HG03139 (cell line): ENCODE data around the gene MARK2.
"Not testable (repeated sequence)": the region's sequence is repeated elsewhere in the genome, so short reads cannot be mapped to it uniquely, and the experiment has no call there.

Source experiments
- ATAC-seq: cut with Tn5 transposase; IDR thresholded peaks from one replicate; pipeline ENCODE4 v1.9.1; 2021; ENCODE audit not compliant: unreplicated experiment

The MARK2 gene

DNA sequence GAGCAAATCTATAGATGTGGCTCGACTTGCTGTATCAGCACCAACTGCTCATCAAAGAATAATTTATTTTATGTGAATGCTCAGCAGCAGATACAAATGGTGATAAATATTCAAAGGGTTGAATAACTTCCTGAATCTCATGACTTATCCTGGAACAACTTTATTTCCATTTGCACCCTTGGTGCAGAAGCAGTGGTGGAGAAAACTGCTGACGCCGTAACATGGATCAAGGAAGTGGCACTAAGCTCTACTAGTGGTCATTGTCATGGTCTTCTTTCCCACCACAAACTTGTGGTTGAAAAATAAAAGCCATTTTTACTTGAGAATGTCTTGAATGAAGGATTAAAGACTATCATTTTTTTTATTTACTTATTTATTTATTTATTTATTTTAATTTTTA is 14.6 kb downstream of the MARK2 start:
- ATAC-seq = no peak

GRCh38 chr11:63854696-63855095 is 15.8 kb downstream of the MARK2 start:
- ATAC-seq = no peak

DNA sequence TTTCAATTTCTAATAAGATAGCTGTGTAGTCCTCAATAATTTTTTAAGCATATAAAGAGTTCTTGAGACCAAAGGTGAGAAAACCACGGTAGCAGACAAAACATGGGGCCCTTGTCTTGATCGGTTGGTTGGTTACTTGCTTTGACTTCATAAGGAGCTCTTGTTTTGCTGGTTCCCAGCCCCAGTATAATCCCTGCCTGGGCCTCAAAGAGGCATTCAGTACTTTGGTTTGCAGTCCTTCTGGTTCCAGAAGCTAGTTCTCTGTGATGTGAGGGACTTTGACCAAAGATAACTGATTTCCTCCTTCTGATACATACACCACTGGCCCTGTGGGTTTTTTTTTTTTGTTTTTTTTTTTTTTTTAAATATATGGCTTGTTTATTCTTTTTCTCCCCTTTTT is 17.1 kb downstream of the MARK2 start:
- ATAC-seq = no peak

DNA sequence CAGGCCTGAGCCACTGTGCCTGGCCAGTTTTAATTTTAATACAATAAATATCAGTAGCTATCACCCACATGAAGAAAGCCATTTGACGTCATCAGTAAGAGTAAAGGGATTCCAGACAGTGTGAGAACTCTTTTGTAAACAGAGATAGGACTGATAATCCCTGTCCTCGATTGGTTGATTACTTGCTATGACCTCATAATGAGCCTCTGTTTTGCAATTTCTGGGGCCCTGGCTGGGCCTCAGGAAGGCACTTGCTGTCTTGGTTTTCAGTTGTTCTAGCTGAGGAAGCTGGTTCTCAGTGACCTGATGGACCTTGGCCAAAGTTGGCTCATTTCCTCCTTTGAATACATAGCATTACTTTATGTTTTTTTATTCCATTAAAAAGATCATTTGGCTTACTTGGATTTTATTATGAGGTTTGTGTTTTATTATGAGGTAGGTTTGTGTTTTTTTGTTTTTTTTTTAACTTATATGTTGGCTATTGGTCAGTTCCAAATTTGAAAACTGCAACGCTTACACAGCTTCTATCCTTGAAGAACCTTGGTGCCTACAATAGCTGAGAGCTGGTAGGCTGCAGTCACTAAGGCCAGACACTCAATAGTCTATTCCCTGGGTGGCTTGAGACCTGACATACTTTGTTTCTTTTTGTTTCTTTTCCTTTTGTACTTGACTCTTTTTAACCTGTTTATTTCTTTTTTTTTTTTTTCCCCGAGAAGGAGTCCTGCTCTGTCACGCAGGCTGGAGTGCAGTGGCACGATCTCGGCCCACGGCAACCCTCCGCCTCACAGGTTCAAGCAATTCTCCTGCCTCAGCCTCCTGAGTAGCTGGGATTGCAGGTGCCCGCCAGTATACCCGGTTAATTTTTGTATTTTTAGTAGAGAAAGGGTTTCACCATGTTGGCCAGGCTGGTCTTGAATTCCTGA is 20.0 kb downstream of the MARK2 start:
- ATAC-seq = no peak

GRCh38 chr11:63862923-63863322 is 24.0 kb downstream of the MARK2 start:
- ATAC-seq = no peak

GRCh38 chr11:63863620-63864019 is 24.7 kb downstream of the MARK2 start:
- not testable (repeated sequence) for ATAC-seq

GRCh38 chr11:63866211-63866610 is 27.3 kb downstream of the MARK2 start:
- no peak for ATAC-seq

DNA sequence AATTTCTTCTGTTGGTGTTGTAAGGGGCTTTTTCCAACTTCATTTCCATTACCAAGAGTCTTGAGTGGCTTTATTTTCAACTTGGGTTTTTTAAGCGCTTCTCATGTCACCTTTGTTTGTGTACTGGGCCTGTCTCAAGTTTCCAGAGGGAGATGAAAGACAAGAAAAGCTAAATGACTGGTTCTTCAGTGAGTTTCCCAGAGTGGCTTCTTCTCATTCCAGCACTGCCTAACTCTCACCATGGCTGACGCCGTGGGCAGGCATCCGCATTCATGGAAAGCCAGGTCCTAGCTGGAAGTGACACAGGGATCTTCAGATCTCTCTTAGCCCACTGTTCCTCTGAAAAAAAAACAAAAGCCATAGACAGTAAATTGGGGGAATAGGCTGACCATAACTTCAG is 28.6 kb downstream of the MARK2 start:
- ATAC-seq = no peak

- ATAC-seq = no peak
Measured at GRCh38 chr11:63868399-63869064, 29.6 kb downstream of the MARK2 start.

DNA sequence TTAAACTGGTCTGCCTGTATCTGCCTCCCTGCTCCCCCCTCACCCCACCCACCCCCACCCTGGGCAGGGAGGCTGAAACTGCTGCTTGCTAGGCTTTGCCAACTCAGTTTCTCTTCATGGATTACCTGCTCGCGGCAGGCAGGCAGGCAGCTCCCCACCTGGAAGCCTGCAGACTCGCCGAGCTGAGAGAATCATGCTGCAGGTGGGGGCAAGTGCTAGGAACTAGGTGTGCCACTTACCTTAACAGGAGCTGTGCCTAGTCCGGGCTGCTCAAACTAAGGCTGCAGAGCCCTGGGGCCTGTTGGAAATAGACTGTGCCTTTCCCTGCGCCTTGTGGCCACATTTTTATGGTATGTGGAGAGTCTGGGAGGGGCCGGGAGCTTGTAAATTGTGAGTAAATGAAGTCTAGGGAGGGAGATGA is 30.3 kb downstream of the MARK2 start:
- ATAC-seq = no peak

- ATAC-seq = no peak
Measured at GRCh38 chr11:63869683-63870082, 30.8 kb downstream of the MARK2 start.

DNA sequence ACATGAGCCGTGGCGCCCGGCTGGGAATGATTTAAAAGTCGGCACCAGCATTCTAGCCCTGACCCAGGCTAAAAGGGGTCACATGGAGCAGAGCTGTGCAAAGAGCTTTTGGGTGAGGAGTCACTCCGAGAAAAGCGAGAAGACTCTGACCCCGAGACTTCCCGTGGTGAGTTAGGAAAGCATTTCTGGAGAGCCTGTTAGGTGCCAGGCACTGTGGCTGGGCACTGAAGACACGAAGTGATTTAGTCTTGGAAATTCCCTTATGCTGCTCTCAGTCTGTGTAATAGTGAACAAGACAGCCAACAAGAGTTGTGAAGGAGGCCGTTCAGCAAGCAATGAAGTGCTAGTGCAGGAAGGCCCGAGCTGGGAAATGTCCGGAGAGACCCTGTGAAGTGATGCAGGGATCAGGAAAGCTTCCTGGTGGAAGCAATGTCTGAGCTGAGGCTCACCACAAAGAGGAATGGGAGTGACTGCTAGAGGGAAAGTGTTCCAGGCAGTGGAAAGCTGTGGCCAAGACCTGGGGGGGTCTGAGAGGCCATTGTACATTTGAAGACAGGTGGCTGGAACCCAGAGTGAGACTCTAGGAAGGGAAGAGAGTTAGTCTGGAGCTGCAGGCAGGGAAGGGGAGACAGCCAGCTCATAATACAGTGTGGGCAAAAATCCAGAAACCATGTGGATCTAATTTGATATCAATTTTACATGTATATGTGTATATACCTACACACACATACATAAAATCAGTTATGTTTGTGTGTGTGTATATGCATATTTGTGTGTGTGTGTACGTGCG is 31.6 kb downstream of the MARK2 start:
- no peak for ATAC-seq

DNA sequence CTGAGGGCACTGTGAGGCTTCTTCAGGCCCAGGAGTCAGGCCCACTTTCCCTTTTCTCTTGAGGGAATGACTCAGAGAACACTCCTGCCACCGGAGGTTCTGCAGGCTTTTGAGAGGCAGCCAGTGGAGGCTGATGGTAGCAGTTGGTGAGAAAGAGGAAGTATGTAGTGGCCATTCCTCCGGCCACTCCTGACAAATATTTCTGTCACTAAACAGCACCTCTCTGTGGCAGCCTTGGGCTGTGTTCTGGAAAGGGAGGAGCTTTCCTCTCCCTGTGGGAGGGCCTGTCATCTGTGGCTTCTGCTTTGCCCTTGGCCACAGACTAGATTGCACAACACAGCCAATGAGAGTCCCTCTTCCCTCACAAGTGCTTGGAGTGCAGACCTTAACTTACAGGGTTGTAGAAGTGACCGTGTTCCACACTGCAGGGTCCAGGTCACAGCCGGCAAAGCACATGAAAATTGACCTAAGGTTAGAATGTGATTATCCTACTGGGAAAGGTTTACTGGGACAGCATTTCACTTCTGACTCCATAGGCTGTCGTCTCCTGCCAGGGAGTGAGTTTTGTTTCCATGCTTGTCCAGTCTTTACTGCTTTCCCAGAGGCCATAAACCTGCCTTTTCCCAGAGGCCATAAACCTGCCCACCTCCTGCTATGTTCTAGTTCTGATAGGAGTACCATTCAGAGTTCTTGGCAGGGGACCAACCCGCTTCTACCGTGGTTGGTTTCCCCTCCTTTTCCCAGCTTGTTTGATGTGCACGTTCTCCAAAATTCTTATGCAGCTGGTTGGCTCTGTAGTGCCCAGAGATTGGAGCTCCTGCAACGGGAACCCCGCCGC is 33.3 kb downstream of the MARK2 start:
- peak; percentile 91 for ATAC-seq

- no peak for ATAC-seq
Measured at GRCh38 chr11:63872800-63873197, 33.9 kb downstream of the MARK2 start.

GRCh38 chr11:63873311-63873710 is 34.4 kb downstream of the MARK2 start:
- no peak for ATAC-seq

- no peak for ATAC-seq
Measured at GRCh38 chr11:63874511-63874910, 35.6 kb downstream of the MARK2 start.

DNA sequence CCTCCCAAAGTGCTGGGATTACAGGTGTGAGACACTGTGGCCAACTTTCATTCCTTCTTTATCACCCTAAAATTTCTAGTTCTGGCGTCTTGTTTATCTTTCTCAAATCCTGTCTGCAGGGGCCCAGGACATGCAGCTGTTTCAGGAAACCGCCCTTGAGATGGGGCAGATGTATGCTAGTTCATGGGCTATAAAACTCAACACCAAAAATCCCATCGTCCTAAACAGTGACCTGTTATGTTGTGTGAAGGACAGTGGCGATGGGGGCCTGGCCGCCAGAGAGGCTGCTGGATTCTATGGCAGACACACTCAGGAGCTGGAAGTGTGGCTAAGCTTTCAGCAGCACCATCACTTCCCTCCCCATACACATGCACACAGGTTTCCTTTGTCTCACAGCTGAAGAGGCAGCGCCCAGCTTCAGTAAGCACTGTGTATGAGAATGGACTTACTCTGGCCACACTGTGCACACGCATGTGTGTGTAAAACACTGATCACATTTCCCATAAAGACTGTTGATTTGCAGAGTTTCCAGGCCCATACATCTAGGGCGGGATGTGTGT is 36.7 kb downstream of the MARK2 start:
- ATAC-seq = no peak

DNA sequence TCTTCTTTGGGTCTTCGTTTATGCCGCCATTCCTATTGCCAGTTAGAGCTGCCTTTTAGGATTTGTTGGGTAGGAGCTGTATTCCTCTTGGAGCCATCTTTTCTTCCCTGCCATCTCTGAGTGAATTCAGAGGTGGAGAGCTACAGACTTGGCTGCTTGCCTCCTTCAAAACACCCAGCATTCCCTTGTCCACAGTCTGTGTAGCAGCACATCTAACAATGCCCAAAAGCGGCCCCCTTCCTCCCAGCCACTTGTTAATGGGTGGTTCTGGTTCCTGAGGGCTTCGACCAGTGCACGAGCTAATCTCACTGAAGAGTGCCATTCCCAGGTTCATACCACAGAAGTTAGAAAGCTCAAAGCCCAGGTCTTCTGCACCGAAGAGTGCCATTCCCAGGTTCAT is 37.7 kb downstream of the MARK2 start:
- ATAC-seq = no peak

DNA sequence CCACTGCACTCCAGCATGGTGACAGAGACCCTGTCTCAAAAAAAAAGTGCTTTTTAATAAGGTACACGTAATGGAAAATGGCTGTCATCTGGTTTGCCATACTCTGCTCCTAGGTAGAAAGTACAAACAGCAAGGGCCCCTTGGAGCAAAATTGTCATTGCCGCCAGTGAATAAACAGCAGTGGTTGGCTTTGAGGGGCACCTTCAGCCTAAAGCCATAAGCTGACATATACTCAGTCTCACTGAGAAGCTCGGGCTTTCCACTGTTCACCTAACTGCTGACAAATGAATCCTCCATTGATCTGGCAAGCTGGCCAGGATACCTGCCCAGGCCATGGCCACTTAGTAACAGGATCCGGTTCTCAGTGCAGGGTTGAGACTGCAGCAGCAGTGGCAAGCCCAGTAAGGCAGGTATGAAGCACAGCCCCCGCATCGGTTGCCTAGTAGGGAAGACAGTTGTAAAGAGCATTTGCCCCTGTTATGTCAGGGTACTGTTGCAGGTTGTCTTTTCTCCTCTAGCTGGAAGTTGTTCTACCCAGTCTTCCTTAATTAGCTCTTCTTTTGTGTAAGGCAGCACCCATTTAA is 38.8 kb downstream of the MARK2 start:
- no peak for ATAC-seq
